HCT116 (cell line): ENCODE data around the gene CELF4.

Experiments
- EZH2phosphoT487 ChIP-seq: fragments of 200-600 bp; IDR thresholded peaks from 2 replicates; pipeline ENCODE4 v1.6.1; 2018; ENCODE audit warnings: antibody characterized with exemption, borderline replicate concordance
- POLR2AphosphoS5 ChIP-seq: IDR thresholded peaks from 2 replicates; pipeline ENCODE4 v1.6.1; 2011; ENCODE audit warnings: mild to moderate bottlenecking, low read depth, low read length, moderate library complexity

DNA sequence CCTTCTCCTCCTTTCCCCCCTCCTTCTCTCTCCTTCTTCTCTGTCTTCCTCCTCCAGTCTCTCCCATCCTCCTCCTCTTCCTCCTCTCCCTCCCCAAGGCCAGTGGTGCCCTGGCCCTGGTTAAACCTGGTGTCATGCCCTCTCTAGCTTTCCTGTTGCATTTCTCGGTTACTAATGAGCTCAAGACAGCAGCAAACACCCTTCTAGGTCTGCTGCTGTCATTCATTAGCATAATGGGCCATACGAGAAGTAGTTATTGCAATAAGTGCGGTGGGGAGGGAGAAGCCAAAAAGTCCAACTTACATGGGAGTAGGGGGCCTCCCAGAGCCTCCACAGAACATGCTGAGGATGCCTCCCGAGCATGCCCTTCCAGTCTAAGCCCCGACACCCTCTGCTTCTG, 177.2 kb downstream of the CELF4 start:
- TF ChIP-seq POLR2AphosphoS5 (no peak), EZH2phosphoT487 (no peak)
